ENCODE data around the gene DESI1.
A peak's percentile ranks its signal among the peaks of the same experiment; 100 is the strongest.
"Not testable (repeated sequence)": the region's sequence is repeated elsewhere in the genome, so short reads cannot be mapped to it uniquely, and the experiment has no call there.

Gene DESI1

GRCh38 chr22:41612603-41613306 lies 8.1 kb downstream of the DESI1 start:
- Mint-ChIP-seq H3K4me1 (peaks cover 14% of the 10 kb centered on the region), H3K9me3 (no peaks in the 10 kb centered on the region), H3K4me3 (no peak overlapping the region), H3K36me3 (peaks cover 90% of the 10 kb centered on the region), H3K27ac (no peak overlapping the region)
- ATAC-seq (no peak), DNase-seq (ENCODE audit: low spot score in 2 of 2) (no peak)

- H3K4me1 Mint-ChIP-seq = peaks cover 21% of the 10 kb centered on the region
- H3K27ac Mint-ChIP-seq = no peak overlapping the region
- H3K4me3 Mint-ChIP-seq = no peak overlapping the region
- DNase-seq (ENCODE audit: low spot score in 2 of 2) (no peak), ATAC-seq (no peak)
- H3K36me3 Mint-ChIP-seq = peaks cover 96% of the 10 kb centered on the region
- no peaks in the 10 kb centered on the region for H3K9me3 Mint-ChIP-seq
Observed at GRCh38 chr22:41608386-41608785, 12.5 kb downstream of the DESI1 start.

- Mint-ChIP-seq H3K9me3 (no peaks in the 10 kb centered on the region), H3K27ac (peak overlapping the region; percentile 62), H3K36me3 (peaks cover 95% of the 10 kb centered on the region), H3K4me3 (no peak overlapping the region), H3K4me1 (peaks cover 32% of the 10 kb centered on the region)
- ATAC-seq = peak; percentile 99
- peak; percentile 29 to 76 for DNase-seq (ENCODE audit: low spot score in 2 of 2)
Observed at GRCh38 chr22:41603873-41604332, 16.9 kb downstream of the DESI1 start.

GRCh38 chr22:41600976-41601375 lies 19.9 kb downstream of the DESI1 start:
- no peak overlapping the region for H3K27ac Mint-ChIP-seq
- no peaks in the 10 kb centered on the region for H3K9me3 Mint-ChIP-seq
- H3K4me3 Mint-ChIP-seq = no peak overlapping the region
- ATAC-seq (no peak), DNase-seq (ENCODE audit: low spot score in 2 of 2) (no peak)
- peaks cover 41% of the 10 kb centered on the region for H3K4me1 Mint-ChIP-seq
- peaks cover 79% of the 10 kb centered on the region for H3K36me3 Mint-ChIP-seq

GRCh38 chr22:41598891-41599635 lies 21.8 kb downstream of the DESI1 start:
- no peak for DNase-seq (ENCODE audit: low spot score in 2 of 2)

GRCh38 chr22:41598081-41598480 lies 22.8 kb downstream of the DESI1 start:
- Mint-ChIP-seq H3K27ac (no peak overlapping the region), H3K36me3 (peaks cover 50% of the 10 kb centered on the region), H3K4me3 (no peak overlapping the region), H3K4me1 (peaks cover 18% of the 10 kb centered on the region), H3K9me3 (no peaks in the 10 kb centered on the region)
- no peak for DNase-seq (ENCODE audit: low spot score in 2 of 2)
- no peak for ATAC-seq

More at GRCh38 chr22:41598891-41599635, 21.8 kb downstream of the DESI1 start:
- Mint-ChIP-seq H3K4me3 (no peak overlapping the region), H3K36me3 (peaks cover 60% of the 10 kb centered on the region), H3K4me1 (peaks cover 28% of the 10 kb centered on the region), H3K9me3 (no peaks in the 10 kb centered on the region), H3K27ac (no peak overlapping the region)
- ATAC-seq = no peak

GRCh38 chr22:41597635-41597953 lies 23.2 kb downstream of the DESI1 start:
- H3K27ac Mint-ChIP-seq = no peak overlapping the region
- H3K36me3 Mint-ChIP-seq = peaks cover 49% of the 10 kb centered on the region
- H3K9me3 Mint-ChIP-seq = no peaks in the 10 kb centered on the region
- H3K4me3 Mint-ChIP-seq = no peak overlapping the region
- peaks cover 13% of the 10 kb centered on the region for H3K4me1 Mint-ChIP-seq
- DNase-seq (ENCODE audit: low spot score in 2 of 2) (no peak), ATAC-seq (no peak)

- H3K27ac Mint-ChIP-seq = no peak overlapping the region
Observed at GRCh38 chr22:41596776-41597634, 23.8 kb downstream of the DESI1 start.

GRCh38 chr22:41595703-41596102 lies 25.1 kb downstream of the DESI1 start:
- Mint-ChIP-seq H3K9me3 (no peaks in the 10 kb centered on the region), H3K36me3 (peaks cover 32% of the 10 kb centered on the region), H3K27ac (no peak overlapping the region), H3K4me3 (no peak overlapping the region), H3K4me1 (peaks cover 9% of the 10 kb centered on the region)
- DNase-seq (ENCODE audit: low spot score in 2 of 2) = no peak
- ATAC-seq = no peak

More at GRCh38 chr22:41596776-41597634, 23.8 kb downstream of the DESI1 start:
- Mint-ChIP-seq H3K36me3 (peaks cover 45% of the 10 kb centered on the region), H3K9me3 (no peaks in the 10 kb centered on the region), H3K4me3 (no peak overlapping the region), H3K4me1 (peaks cover 9% of the 10 kb centered on the region)
- ATAC-seq (peak; percentile 71), DNase-seq (ENCODE audit: low spot score in 2 of 2) (no peak)

GRCh38 chr22:41593336-41593960 lies 27.4 kb downstream of the DESI1 start:
- H3K9me3 Mint-ChIP-seq; H3K27ac Mint-ChIP-seq; ATAC-seq; DNase-seq (ENCODE audit: low spot score in 2 of 2); H3K4me3 Mint-ChIP-seq: not testable (repeated sequence)
- Mint-ChIP-seq H3K36me3 (peaks cover 26% of the 10 kb centered on the region), H3K4me1 (peaks cover 21% of the 10 kb centered on the region)

- ATAC-seq (peak; percentile 97), DNase-seq (ENCODE audit: low spot score in 2 of 2) (peak; percentile 96 to 100)
- peaks cover 14% of the 10 kb centered on the region for H3K36me3 Mint-ChIP-seq
- H3K4me1 Mint-ChIP-seq = peaks cover 29% of the 10 kb centered on the region
- no peaks in the 10 kb centered on the region for H3K9me3 Mint-ChIP-seq
- H3K27ac Mint-ChIP-seq = peak within 1 kb of the TSS; percentile 88
- peak within 1 kb of the TSS; percentile 87 for H3K4me3 Mint-ChIP-seq
Observed at GRCh38 chr22:41589391-41590241, 31.2 kb downstream of the DESI1 start, which contains the start of gene PMM1. Gene PMM1, minus strand, starts transcription at chr22:41589840. Its CDS starts 35 bp downstream, at chr22:41589805.

GRCh38 chr22:41587347-41587723 lies 33.5 kb downstream of the DESI1 start:
- Mint-ChIP-seq H3K4me1 (peaks cover 30% of the 10 kb centered on the region), H3K4me3 (no peak overlapping the region), H3K9me3 (no peaks in the 10 kb centered on the region), H3K36me3 (peaks cover 28% of the 10 kb centered on the region), H3K27ac (no peak overlapping the region)
- no peak for ATAC-seq
- DNase-seq (ENCODE audit: low spot score in 2 of 2) = no peak

- Mint-ChIP-seq H3K27ac (peak overlapping the region; percentile 69), H3K36me3 (peaks cover 39% of the 10 kb centered on the region), H3K4me1 (peaks cover 30% of the 10 kb centered on the region), H3K9me3 (no peaks in the 10 kb centered on the region), H3K4me3 (no peak overlapping the region)
- ATAC-seq (no peak), DNase-seq (ENCODE audit: low spot score in 2 of 2) (no peak)
Observed at GRCh38 chr22:41585898-41586297, 34.9 kb downstream of the DESI1 start.

GRCh38 chr22:41584881-41585280 lies 36.0 kb downstream of the DESI1 start:
- peaks cover 39% of the 10 kb centered on the region for H3K36me3 Mint-ChIP-seq
- ATAC-seq (no peak), DNase-seq (ENCODE audit: low spot score in 2 of 2) (no peak)
- no peaks in the 10 kb centered on the region for H3K9me3 Mint-ChIP-seq
- H3K4me3 Mint-ChIP-seq = no peak overlapping the region
- H3K27ac Mint-ChIP-seq = peak overlapping the region; percentile 48
- H3K4me1 Mint-ChIP-seq = peaks cover 30% of the 10 kb centered on the region

Measured in stimulated activated effector memory CD8-positive, alpha-beta T cell treated with anti-CD3 and anti-CD28 coated beads, Interleukin-12 subunit alpha, Interleukin-12 subunit beta, amount 100 ng/mL, for 72 hours (primary cell).